ENCODE measurements around the gene ADAM12. TPM values are rescaled to one million over a fixed set of nuclear protein-coding genes. Genes with fewer than 3 reads are reported as not detected.
A peak's percentile ranks its signal among the peaks of the same experiment; 100 is the strongest.

The ADAM12 gene
- total and polyA plus RNA-seq, 2 donors from 2014 or later, result 0.26 to 3.3 TPM

DNA sequence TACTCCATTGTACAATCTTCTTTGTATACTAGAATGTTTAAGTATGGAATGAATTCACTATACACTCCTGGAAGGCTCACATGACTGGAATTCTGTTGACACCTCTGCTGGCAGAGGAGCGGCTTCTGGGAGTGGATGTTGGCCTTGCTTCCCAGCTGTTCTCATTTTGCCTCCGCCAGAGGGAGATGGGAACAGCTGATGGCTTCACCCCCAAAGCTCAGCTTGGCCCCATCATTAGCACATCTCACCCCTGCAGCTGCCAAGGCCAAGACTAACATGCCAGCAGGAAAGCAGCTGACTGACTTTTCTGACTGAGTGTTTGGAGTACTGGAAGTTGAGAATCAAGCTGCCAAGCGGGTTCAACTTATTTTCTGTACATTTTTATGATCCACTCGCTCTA lies 15.1 kb downstream of the ADAM12 start:
- intact Hi-C loops (cut with DNase I), result no loop called here
- FAIRE-seq (no peak), DNase-seq (no peak)
- TF ChIP-seq, protein P1, sequence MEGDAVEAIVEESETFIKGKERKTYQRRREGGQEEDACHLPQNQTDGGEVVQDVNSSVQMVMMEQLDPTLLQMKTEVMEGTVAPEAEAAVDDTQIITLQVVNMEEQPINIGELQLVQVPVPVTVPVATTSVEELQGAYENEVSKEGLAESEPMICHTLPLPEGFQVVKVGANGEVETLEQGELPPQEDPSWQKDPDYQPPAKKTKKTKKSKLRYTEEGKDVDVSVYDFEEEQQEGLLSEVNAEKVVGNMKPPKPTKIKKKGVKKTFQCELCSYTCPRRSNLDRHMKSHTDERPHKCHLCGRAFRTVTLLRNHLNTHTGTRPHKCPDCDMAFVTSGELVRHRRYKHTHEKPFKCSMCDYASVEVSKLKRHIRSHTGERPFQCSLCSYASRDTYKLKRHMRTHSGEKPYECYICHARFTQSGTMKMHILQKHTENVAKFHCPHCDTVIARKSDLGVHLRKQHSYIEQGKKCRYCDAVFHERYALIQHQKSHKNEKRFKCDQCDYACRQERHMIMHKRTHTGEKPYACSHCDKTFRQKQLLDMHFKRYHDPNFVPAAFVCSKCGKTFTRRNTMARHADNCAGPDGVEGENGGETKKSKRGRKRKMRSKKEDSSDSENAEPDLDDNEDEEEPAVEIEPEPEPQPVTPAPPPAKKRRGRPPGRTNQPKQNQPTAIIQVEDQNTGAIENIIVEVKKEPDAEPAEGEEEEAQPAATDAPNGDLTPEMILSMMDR (IDR thresholded peaks at IDR 0.05; ENCODE audit: borderline replicate concordance, extremely low read depth, insufficient read depth), result no peak
- H3K9me3 ChIP-seq (ENCODE audit: control insufficient read depth in 2 of 3, insufficient read depth in 1 of 3, low read length in 3 of 3), result no peaks in the 10 kb centered on the region
- H3K27me3 ChIP-seq (ENCODE audit: control insufficient read depth, insufficient read depth, low read length), result no peaks in the 10 kb centered on the region
- H3K36me3 ChIP-seq (ENCODE audit: control insufficient read depth in 2 of 3, insufficient read depth in 3 of 3, low read length in 3 of 3), result no peaks in the 10 kb centered on the region
- no peaks in the 10 kb centered on the region for H3K4me1 ChIP-seq (ENCODE audit: control insufficient read depth in 2 of 3, insufficient read depth in 2 of 3, low read depth in 1 of 3, low read length in 3 of 3)
- H3K4me3 ChIP-seq (ENCODE audit: low read length in 3 of 3), result no peak overlapping the region
- no peak overlapping the region for H3K9ac ChIP-seq (ENCODE audit: low read length in 3 of 3)
- no peak overlapping the region for H3K27ac ChIP-seq (ENCODE audit: low read depth in 2 of 2, low read length in 2 of 2)

GRCh38 chr10:126372396-126372795 lies 15.9 kb downstream of the ADAM12 start:
- no peak for FAIRE-seq
- no peaks in the 10 kb centered on the region for H3K36me3 ChIP-seq (ENCODE audit: control insufficient read depth in 2 of 3, insufficient read depth in 3 of 3, low read length in 3 of 3)
- no peak overlapping the region for H3K27ac ChIP-seq (ENCODE audit: low read depth in 2 of 2, low read length in 2 of 2)
- no peak overlapping the region for H3K4me3 ChIP-seq (ENCODE audit: low read length in 3 of 3)
- no peak for DNase-seq
- no peak overlapping the region for H3K9ac ChIP-seq (ENCODE audit: low read length in 3 of 3)
- TF ChIP-seq, protein P1 (IDR thresholded peaks at IDR 0.05; ENCODE audit: borderline replicate concordance, extremely low read depth, insufficient read depth), result no peak
- no peaks in the 10 kb centered on the region for H3K4me1 ChIP-seq (ENCODE audit: control insufficient read depth in 2 of 3, insufficient read depth in 2 of 3, low read depth in 1 of 3, low read length in 3 of 3)
- intact Hi-C loops (cut with DNase I), result no loop called here
- no peaks in the 10 kb centered on the region for H3K27me3 ChIP-seq (ENCODE audit: control insufficient read depth, insufficient read depth, low read length)
- no peaks in the 10 kb centered on the region for H3K9me3 ChIP-seq (ENCODE audit: control insufficient read depth in 2 of 3, insufficient read depth in 1 of 3, low read length in 3 of 3)

- no peak overlapping the region for H3K9ac ChIP-seq (ENCODE audit: low read length in 3 of 3)
- no peaks in the 10 kb centered on the region for H3K9me3 ChIP-seq (ENCODE audit: control insufficient read depth in 2 of 3, insufficient read depth in 1 of 3, low read length in 3 of 3)
- H3K27ac ChIP-seq (ENCODE audit: low read depth in 2 of 2, low read length in 2 of 2), result no peak overlapping the region
- no peak overlapping the region for H3K4me3 ChIP-seq (ENCODE audit: low read length in 3 of 3)
- no peaks in the 10 kb centered on the region for H3K4me1 ChIP-seq (ENCODE audit: control insufficient read depth in 2 of 3, insufficient read depth in 2 of 3, low read depth in 1 of 3, low read length in 3 of 3)
- H3K27me3 ChIP-seq (ENCODE audit: control insufficient read depth, insufficient read depth, low read length), result no peaks in the 10 kb centered on the region
- FAIRE-seq (no peak), DNase-seq (peak in 1 of 5 donors; percentile 78)
- no peaks in the 10 kb centered on the region for H3K36me3 ChIP-seq (ENCODE audit: control insufficient read depth in 2 of 3, insufficient read depth in 3 of 3, low read length in 3 of 3)
- TF ChIP-seq, protein P1 (IDR thresholded peaks at IDR 0.05; ENCODE audit: borderline replicate concordance, extremely low read depth, insufficient read depth), result no peak
- intact Hi-C loops (cut with DNase I), result no loop called here
These were observed 19.1 kb downstream of the ADAM12 start for GRCh38 chr10:126369125-126369710.

DNA sequence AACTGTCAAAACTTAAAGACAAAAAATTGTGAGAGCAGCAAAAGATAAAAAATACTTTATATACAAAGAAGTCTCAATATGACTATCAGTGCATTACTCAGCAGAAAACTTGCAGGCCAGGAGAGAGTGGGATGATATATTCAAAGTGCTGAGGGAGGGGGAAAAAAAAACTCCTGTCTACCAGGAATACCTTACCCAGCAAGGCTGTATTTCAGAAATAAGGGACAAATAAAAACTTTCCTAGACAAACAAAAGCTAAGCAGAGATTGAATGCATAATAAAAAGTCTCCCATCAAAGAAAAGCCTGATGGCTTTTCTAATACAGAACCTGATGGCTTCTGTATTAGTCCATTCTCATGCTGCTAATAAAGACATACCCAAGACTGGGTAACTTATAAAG lies 31.1 kb downstream of the ADAM12 start:
- no peak overlapping the region for H3K9ac ChIP-seq (ENCODE audit: low read length in 3 of 3)
- H3K27ac ChIP-seq (ENCODE audit: low read depth in 2 of 2, low read length in 2 of 2), result no peak overlapping the region
- peaks cover 0 to 12% (median 0%) of the 10 kb centered on the region in 3 donors for H3K9me3 ChIP-seq (ENCODE audit: control insufficient read depth in 2 of 3, insufficient read depth in 1 of 3, low read length in 3 of 3)
- TF ChIP-seq, protein P1 (IDR thresholded peaks at IDR 0.05; ENCODE audit: borderline replicate concordance, extremely low read depth, insufficient read depth), result no peak
- no peaks in the 10 kb centered on the region for H3K4me1 ChIP-seq (ENCODE audit: control insufficient read depth in 2 of 3, insufficient read depth in 2 of 3, low read depth in 1 of 3, low read length in 3 of 3)
- H3K27me3 ChIP-seq (ENCODE audit: control insufficient read depth, insufficient read depth, low read length), result no peaks in the 10 kb centered on the region
- intact Hi-C loops (cut with DNase I), result no loop called here
- FAIRE-seq (no peak), DNase-seq (no peak)
- H3K4me3 ChIP-seq (ENCODE audit: low read length in 3 of 3), result no peak overlapping the region
- no peaks in the 10 kb centered on the region for H3K36me3 ChIP-seq (ENCODE audit: control insufficient read depth in 2 of 3, insufficient read depth in 3 of 3, low read length in 3 of 3)
